Measurements from ENCODE around the gene SHISA8.
"Not testable (repeated sequence)": the region's sequence is repeated elsewhere in the genome, so short reads cannot be mapped to it uniquely, and the experiment has no call there.

SHISA8 gene

GRCh38 chr22:41898645-41899044, 16.2 kb downstream of the SHISA8 start:
- no peak for DNase-seq

- DNase-seq: no peak
Measured at GRCh38 chr22:41893591-41894375, 21.1 kb downstream of the SHISA8 start.

- DNase-seq: no peak
Measured at GRCh38 chr22:41892721-41893120, 22.2 kb downstream of the SHISA8 start.

- no peak for DNase-seq
Measured at GRCh38 chr22:41891407-41891806, 23.5 kb downstream of the SHISA8 start.

- DNase-seq: no peak
Measured at GRCh38 chr22:41888627-41889200, 26.2 kb downstream of the SHISA8 start.

- no peak for DNase-seq
Measured at GRCh38 chr22:41885516-41885915, 29.4 kb downstream of the SHISA8 start.

GRCh38 chr22:41885116-41885515, 29.8 kb downstream of the SHISA8 start:
- DNase-seq: no peak

GRCh38 chr22:41883400-41883799, 31.5 kb downstream of the SHISA8 start:
- no peak for DNase-seq

GRCh38 chr22:41880653-41881052, 34.2 kb downstream of the SHISA8 start:
- no peak for DNase-seq

- no peak for DNase-seq
Measured at GRCh38 chr22:41876675-41877074, 38.2 kb downstream of the SHISA8 start.

GRCh38 chr22:41876275-41876674, 38.6 kb downstream of the SHISA8 start:
- DNase-seq: no peak

GRCh38 chr22:41875531-41876270, 39.2 kb downstream of the SHISA8 start:
- no peak for DNase-seq

- DNase-seq: no peak
Measured at GRCh38 chr22:41874090-41874489, 40.8 kb downstream of the SHISA8 start.

- no peak for DNase-seq
Measured at GRCh38 chr22:41873391-41873790, 41.5 kb downstream of the SHISA8 start.

- peak in 1 of 2 experiments; percentile 41 for DNase-seq
Measured at GRCh38 chr22:41870786-41871185, 44.1 kb downstream of the SHISA8 start.

GRCh38 chr22:41870081-41870480, 44.8 kb downstream of the SHISA8 start:
- not testable (repeated sequence) for DNase-seq

GRCh38 chr22:41868556-41868955, 46.3 kb downstream of the SHISA8 start:
- no peak for DNase-seq

- no peak for DNase-seq
Measured at GRCh38 chr22:41863472-41863871, 51.4 kb downstream of the SHISA8 start.

GRCh38 chr22:41862530-41863266, 52.2 kb downstream of the SHISA8 start:
- DNase-seq: no peak

- DNase-seq: no peak
Measured at GRCh38 chr22:41862160-41862529, 52.7 kb downstream of the SHISA8 start.

Data from NCI-H446 (cell line).